ENCODE measurements around the gene C8B.

The C8B gene

GRCh38 chr1:56965916-56966697 lies at the start of gene C8B:
C8B (minus strand) TSS chr1:56966015; CDS start chr1:56965948, 67 bp downstream.
- H3K27ac ChIP-seq: no peak within 1 kb of the TSS
- DNase-seq (ENCODE audit: low read depth, low spot score): no peak

DNA sequence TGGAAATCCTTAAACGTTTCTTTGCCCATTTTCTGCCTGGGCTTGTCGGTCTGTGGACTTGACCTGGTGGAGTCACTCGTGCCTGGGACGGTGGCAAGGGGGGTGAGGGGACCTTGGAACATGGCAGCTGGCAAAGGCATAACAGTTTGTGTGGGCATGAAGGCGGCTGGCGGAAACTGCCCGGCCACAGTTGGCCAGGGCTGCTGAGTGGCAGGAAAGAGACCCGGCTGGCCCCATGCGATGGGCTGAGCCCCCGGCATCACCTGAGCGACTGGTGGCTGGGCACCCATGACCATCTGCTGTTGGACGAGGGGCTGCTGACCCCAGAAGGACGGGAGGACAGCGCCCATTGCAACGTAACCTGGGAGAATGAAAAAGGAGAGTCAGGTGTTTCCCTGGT lies 49.3 kb upstream of the C8B start:
- DNase-seq (ENCODE audit: low read depth, low spot score): no peak
- H3K27ac ChIP-seq: no peak overlapping the region

DNA sequence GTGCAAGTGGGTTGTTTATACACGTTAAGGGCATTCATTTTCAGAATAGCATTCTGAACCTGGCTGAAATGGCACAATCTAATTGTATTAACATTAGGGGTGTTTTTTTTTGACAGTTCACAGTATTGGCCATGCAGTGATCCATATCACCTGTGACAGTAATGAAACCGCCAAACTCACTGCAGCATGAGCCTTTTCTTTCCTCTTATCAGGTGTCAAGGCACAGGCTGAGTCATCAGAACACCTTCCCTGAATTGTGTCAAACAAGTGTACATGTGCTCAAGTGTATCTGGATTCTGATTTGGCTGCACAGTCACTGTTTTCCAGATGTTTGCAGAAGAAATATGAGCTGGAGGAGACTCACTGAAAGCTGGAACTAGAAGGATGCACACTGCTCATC lies 47.7 kb upstream of the C8B start:
- DNase-seq (ENCODE audit: low read depth, low spot score): no peak
- H3K27ac ChIP-seq: no peak overlapping the region

- no peak overlapping the region for H3K27ac ChIP-seq
- no peak for DNase-seq (ENCODE audit: low read depth, low spot score)
Observed at GRCh38 chr1:57012315-57012714, 46.5 kb upstream of the C8B start.

DNA sequence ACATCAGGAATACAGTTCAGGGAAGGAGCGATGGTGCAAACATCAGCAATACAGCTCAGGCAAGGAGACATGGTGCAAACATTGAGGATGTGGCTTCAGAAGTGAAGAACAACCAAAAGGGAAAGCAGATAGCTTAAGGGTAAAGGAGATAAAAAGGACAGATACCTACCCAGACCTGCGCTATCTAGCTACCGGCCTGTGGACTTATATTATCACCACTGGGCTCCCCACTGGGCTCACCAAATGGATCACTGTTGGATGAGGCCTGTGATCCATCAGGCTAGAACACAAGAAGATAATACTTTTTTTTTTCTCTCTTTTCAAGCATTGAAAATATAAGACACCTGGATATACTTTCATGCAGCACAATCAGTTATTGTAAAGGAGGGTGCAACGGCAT lies 44.7 kb upstream of the C8B start:
- no peak for DNase-seq (ENCODE audit: low read depth, low spot score)
- no peak overlapping the region for H3K27ac ChIP-seq

- no peak for DNase-seq (ENCODE audit: low read depth, low spot score)
- no peak overlapping the region for H3K27ac ChIP-seq
Observed at GRCh38 chr1:57007948-57008347, 42.1 kb upstream of the C8B start.

DNA sequence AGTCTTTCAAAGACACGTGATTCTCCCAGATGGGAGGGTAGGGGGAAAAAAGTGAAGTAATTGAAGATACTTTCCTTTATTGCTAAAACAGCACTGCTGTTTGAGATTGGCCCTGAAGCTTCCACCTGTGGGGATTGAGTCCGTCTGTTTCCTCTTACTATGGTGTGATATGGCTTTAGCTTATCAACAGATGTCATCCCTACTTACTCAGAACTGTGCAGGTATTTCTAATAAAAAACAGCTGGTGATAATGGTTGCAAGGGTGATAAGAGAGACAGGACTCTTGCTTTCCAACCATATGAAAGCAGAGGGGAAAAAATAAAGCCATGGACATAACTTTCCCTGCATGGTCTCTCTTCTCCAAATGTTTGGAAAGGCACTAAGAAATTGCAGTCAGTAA lies 41.7 kb upstream of the C8B start:
- no peak for DNase-seq (ENCODE audit: low read depth, low spot score)
- no peak overlapping the region for H3K27ac ChIP-seq

- no peak for DNase-seq (ENCODE audit: low read depth, low spot score)
Observed at GRCh38 chr1:57003398-57004139, 37.8 kb upstream of the C8B start.

DNA sequence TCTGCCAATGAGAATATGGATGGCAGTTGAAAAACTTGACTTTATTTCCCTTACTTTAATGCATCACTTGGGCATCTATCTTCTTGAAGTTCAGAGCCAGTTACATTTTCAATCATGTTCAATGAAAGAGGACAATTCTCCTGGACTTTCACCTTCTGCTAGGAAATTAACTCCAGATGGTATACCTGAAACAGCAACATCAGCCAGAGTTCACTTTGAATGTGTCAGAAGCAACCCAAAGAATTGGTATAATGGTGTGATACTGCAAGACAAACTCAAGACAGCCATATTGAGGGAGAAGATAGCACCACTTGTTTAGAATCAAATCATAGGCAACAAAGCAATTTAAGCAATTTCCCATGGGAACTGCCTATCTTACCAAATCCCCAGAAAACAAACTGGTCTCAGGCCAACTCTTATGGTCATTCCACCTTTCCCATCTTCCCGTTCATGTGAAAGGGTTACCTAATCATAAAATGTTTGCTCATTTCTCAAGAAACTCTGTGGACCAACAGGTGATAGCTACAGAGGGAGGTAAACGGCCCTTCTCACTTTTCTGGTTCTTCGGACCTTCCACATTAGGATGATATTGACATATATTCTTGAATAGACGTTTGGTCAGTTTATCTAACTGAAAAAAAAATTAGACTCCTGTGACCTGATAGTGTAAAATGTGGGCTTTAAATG lies 29.7 kb upstream of the C8B start:
- no peak for DNase-seq (ENCODE audit: low read depth, low spot score)
- no peak overlapping the region for H3K27ac ChIP-seq

More at GRCh38 chr1:57003398-57004139, 37.8 kb upstream of the C8B start:
- no peak overlapping the region for H3K27ac ChIP-seq

DNA sequence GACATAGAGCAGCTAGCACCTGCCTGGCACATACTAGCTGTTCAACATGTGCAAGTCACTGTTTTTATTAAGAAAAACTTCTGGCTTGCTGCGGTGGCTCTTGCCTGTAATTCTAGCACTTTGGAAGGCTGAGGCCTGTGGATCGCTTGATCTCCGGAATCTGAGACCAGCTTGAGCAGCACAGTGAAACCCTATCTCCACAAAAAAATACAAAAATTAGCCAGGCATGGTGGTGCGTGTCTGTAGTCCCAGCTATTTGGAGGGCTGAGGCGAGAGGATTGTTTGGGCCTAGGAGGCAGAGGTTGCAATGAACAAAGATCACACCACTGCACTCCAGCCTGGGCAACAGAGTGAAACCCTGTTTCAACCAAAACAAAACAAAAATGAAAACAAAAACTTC lies 27.7 kb upstream of the C8B start:
- DNase-seq (ENCODE audit: low read depth, low spot score): no peak
- no peak overlapping the region for H3K27ac ChIP-seq

GRCh38 chr1:56992318-56993125 lies 26.7 kb upstream of the C8B start:
- DNase-seq (ENCODE audit: low read depth, low spot score): no peak
- no peak overlapping the region for H3K27ac ChIP-seq

- no peak overlapping the region for H3K27ac ChIP-seq
- DNase-seq (ENCODE audit: low read depth, low spot score): no peak
Observed at GRCh38 chr1:56991576-56991975, 25.8 kb upstream of the C8B start.

GRCh38 chr1:56986397-56986796 lies 20.6 kb upstream of the C8B start:
- DNase-seq (ENCODE audit: low read depth, low spot score): no peak
- no peak overlapping the region for H3K27ac ChIP-seq

DNA sequence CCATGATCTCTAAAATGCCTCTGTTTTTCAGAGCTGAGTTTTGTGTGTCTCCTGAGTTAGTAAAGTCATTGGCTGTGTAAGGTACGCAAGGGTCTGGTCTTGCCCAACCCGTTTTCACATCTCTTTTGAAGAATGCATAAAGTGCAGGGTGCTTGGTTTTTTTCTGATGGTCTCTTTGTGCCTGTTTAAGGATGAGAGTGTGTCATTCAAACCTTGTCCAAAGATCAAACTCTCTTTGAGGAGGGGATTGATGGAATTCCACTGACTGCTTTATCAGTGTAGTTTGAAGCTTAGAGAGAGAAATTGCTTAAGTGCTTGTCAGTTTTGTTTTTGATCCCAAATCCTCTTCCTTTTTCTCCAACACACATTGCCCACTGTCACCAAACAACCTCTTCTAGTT lies 20.0 kb upstream of the C8B start:
- no peak for DNase-seq (ENCODE audit: low read depth, low spot score)
- no peak overlapping the region for H3K27ac ChIP-seq

GRCh38 chr1:56983484-56983883 lies 17.7 kb upstream of the C8B start:
- no peak for DNase-seq (ENCODE audit: low read depth, low spot score)
- no peak overlapping the region for H3K27ac ChIP-seq

- no peak for DNase-seq (ENCODE audit: low read depth, low spot score)
- no peak overlapping the region for H3K27ac ChIP-seq
Observed at GRCh38 chr1:56979986-56980755, 14.4 kb upstream of the C8B start.

GRCh38 chr1:56978819-56979218 lies 13.0 kb upstream of the C8B start:
- DNase-seq (ENCODE audit: low read depth, low spot score): no peak
- H3K27ac ChIP-seq: no peak overlapping the region

DNA sequence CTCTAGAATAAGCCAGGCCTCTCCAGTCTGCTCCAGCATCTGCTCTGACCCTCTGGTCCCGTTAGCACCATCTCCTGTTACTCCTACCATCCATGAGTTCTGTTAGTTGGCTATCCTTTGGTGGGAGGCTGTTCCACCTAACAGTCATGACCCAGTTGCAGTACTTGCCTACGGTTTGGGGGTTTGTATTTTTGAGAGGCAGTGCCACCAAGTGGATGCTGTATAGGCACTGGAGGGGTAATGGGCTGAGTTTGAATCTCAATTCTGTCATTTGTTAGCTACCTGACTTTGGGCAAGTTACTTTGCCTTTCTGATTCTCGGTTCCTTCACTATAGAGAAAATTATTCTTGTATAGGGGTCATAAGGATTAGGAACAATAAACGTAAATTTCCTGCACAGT lies 12.1 kb upstream of the C8B start:
- DNase-seq (ENCODE audit: low read depth, low spot score): no peak
- no peak overlapping the region for H3K27ac ChIP-seq

DNA sequence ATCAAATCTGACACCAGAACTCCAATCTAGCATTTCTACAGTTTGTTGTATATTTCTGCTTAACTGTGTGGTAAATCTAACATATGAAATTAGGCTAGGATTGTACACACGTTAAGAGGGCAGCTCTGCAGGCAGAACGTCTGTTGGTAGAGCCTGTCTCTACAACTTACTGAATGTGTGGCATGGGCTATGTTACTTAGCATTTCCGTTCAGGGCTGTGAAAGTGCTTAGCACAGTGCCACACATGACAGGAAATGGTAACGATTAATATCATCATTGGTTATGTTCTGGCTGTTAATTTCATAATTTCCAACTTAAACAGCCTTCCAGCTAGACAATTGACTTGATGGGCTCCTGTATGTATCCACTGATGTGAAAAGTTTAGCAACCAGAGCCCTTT lies 9.6 kb upstream of the C8B start:
- no peak overlapping the region for H3K27ac ChIP-seq
- no peak for DNase-seq (ENCODE audit: low read depth, low spot score)
